ENCODE results near the gene FGFR3.
A peak's percentile ranks its signal among the peaks of the same experiment; 100 is the strongest.
"Not testable (repeated sequence)": the region's sequence is repeated elsewhere in the genome, so short reads cannot be mapped to it uniquely, and the experiment has no call there.

The FGFR3 gene

GRCh38 chr4:1843852-1844251 lies 50.8 kb downstream of the FGFR3 start:
- Histone ChIP-seq H3K4me3 (ENCODE audit: low read length) (no peak overlapping the region), H3K36me3 (ENCODE audit: insufficient read depth, low read length) (peaks cover 38% of the 10 kb centered on the region), H3K9ac (ENCODE audit: low read depth, low read length) (no peak overlapping the region), H3K4me1 (ENCODE audit: control insufficient read depth, insufficient read depth, low read length) (peaks cover 20% of the 10 kb centered on the region), H3K4me2 (ENCODE audit: low read length) (no peak overlapping the region), H3K27me3 (ENCODE audit: control insufficient read depth, insufficient read depth, low read length) (no peaks in the 10 kb centered on the region), H3K9me3 (replicated peaks; ENCODE audit: low read length) (no peaks in the 10 kb centered on the region)

GRCh38 chr4:1844618-1845017 lies 51.5 kb downstream of the FGFR3 start:
- H3K4me3 ChIP-seq (ENCODE audit: low read length); H3K4me2 ChIP-seq (ENCODE audit: low read length); H3K9ac ChIP-seq (ENCODE audit: low read depth, low read length); H3K9me3 ChIP-seq (replicated peaks; ENCODE audit: low read length); H3K27me3 ChIP-seq (ENCODE audit: control insufficient read depth, insufficient read depth, low read length): not testable (repeated sequence)
- H3K36me3 ChIP-seq (ENCODE audit: insufficient read depth, low read length), result peaks cover 31% of the 10 kb centered on the region
- H3K4me1 ChIP-seq (ENCODE audit: control insufficient read depth, insufficient read depth, low read length), result peaks cover 20% of the 10 kb centered on the region

GRCh38 chr4:1846580-1846979 lies 53.5 kb downstream of the FGFR3 start:
- H3K36me3 ChIP-seq (ENCODE audit: insufficient read depth, low read length), result peaks cover 19% of the 10 kb centered on the region

GRCh38 chr4:1850276-1850675 lies 57.2 kb downstream of the FGFR3 start:
- Histone ChIP-seq H3K9me3 (replicated peaks; ENCODE audit: low read length) (no peaks in the 10 kb centered on the region), H3K27me3 (ENCODE audit: control insufficient read depth, insufficient read depth, low read length) (no peaks in the 10 kb centered on the region), H3K4me1 (ENCODE audit: control insufficient read depth, insufficient read depth, low read length) (peaks cover 15% of the 10 kb centered on the region), H3K4me3 (ENCODE audit: low read length) (no peak overlapping the region), H3K36me3 (ENCODE audit: insufficient read depth, low read length) (peaks cover 16% of the 10 kb centered on the region), H3K4me2 (ENCODE audit: low read length) (no peak overlapping the region), H3K9ac (ENCODE audit: low read depth, low read length) (no peak overlapping the region)

More at GRCh38 chr4:1846580-1846979, 53.5 kb downstream of the FGFR3 start:
- no peak overlapping the region for H3K9ac ChIP-seq (ENCODE audit: low read depth, low read length)
- H3K4me2 ChIP-seq (ENCODE audit: low read length), result no peak overlapping the region
- H3K4me3 ChIP-seq (ENCODE audit: low read length), result no peak overlapping the region
- peaks cover 20% of the 10 kb centered on the region for H3K4me1 ChIP-seq (ENCODE audit: control insufficient read depth, insufficient read depth, low read length)
- H3K9me3 ChIP-seq (replicated peaks; ENCODE audit: low read length), result no peaks in the 10 kb centered on the region
- H3K27me3 ChIP-seq (ENCODE audit: control insufficient read depth, insufficient read depth, low read length), result no peaks in the 10 kb centered on the region

GRCh38 chr4:1851160-1851559 lies 58.1 kb downstream of the FGFR3 start:
- no peak overlapping the region for H3K4me2 ChIP-seq (ENCODE audit: low read length)
- no peak overlapping the region for H3K9ac ChIP-seq (ENCODE audit: low read depth, low read length)
- H3K27me3 ChIP-seq (ENCODE audit: control insufficient read depth, insufficient read depth, low read length), result no peaks in the 10 kb centered on the region
- H3K36me3 ChIP-seq (ENCODE audit: insufficient read depth, low read length), result peaks cover 12% of the 10 kb centered on the region
- H3K9me3 ChIP-seq (replicated peaks; ENCODE audit: low read length), result no peaks in the 10 kb centered on the region
- peaks cover 15% of the 10 kb centered on the region for H3K4me1 ChIP-seq (ENCODE audit: control insufficient read depth, insufficient read depth, low read length)
- H3K4me3 ChIP-seq (ENCODE audit: low read length), result no peak overlapping the region

- Histone ChIP-seq H3K4me3 (ENCODE audit: low read length) (no peak overlapping the region), H3K27me3 (ENCODE audit: control insufficient read depth, insufficient read depth, low read length) (no peaks in the 10 kb centered on the region), H3K9ac (ENCODE audit: low read depth, low read length) (no peak overlapping the region), H3K4me1 (ENCODE audit: control insufficient read depth, insufficient read depth, low read length) (peaks cover 15% of the 10 kb centered on the region), H3K9me3 (replicated peaks; ENCODE audit: low read length) (no peaks in the 10 kb centered on the region), H3K4me2 (ENCODE audit: low read length) (no peak overlapping the region), H3K36me3 (ENCODE audit: insufficient read depth, low read length) (peaks cover 10% of the 10 kb centered on the region)
Measured at GRCh38 chr4:1851575-1852410, 58.7 kb downstream of the FGFR3 start.

GRCh38 chr4:1852904-1853623 lies 60.0 kb downstream of the FGFR3 start:
- Histone ChIP-seq H3K4me2 (ENCODE audit: low read length) (no peak overlapping the region), H3K36me3 (ENCODE audit: insufficient read depth, low read length) (peaks cover 7% of the 10 kb centered on the region), H3K9ac (ENCODE audit: low read depth, low read length) (no peak overlapping the region), H3K4me3 (ENCODE audit: low read length) (no peak overlapping the region), H3K27me3 (ENCODE audit: control insufficient read depth, insufficient read depth, low read length) (no peaks in the 10 kb centered on the region), H3K9me3 (replicated peaks; ENCODE audit: low read length) (no peaks in the 10 kb centered on the region), H3K4me1 (ENCODE audit: control insufficient read depth, insufficient read depth, low read length) (peaks cover 25% of the 10 kb centered on the region)

GRCh38 chr4:1854752-1855151 lies 61.7 kb downstream of the FGFR3 start:
- Histone ChIP-seq H3K36me3 (ENCODE audit: insufficient read depth, low read length) (peaks cover 7% of the 10 kb centered on the region), H3K27me3 (ENCODE audit: control insufficient read depth, insufficient read depth, low read length) (no peaks in the 10 kb centered on the region), H3K4me3 (ENCODE audit: low read length) (peak overlapping the region; percentile 87), H3K9ac (ENCODE audit: low read depth, low read length) (peak overlapping the region; percentile 95), H3K9me3 (replicated peaks; ENCODE audit: low read length) (no peaks in the 10 kb centered on the region), H3K4me1 (ENCODE audit: control insufficient read depth, insufficient read depth, low read length) (peaks cover 25% of the 10 kb centered on the region), H3K4me2 (ENCODE audit: low read length) (peak overlapping the region; percentile 100)

- peaks cover 25% of the 10 kb centered on the region for H3K4me1 ChIP-seq (ENCODE audit: control insufficient read depth, insufficient read depth, low read length)
- peak overlapping the region; percentile 95 for H3K9ac ChIP-seq (ENCODE audit: low read depth, low read length)
- no peaks in the 10 kb centered on the region for H3K9me3 ChIP-seq (replicated peaks; ENCODE audit: low read length)
- peak overlapping the region; percentile 87 for H3K4me3 ChIP-seq (ENCODE audit: low read length)
- H3K36me3 ChIP-seq (ENCODE audit: insufficient read depth, low read length), result peaks cover 7% of the 10 kb centered on the region
- H3K4me2 ChIP-seq (ENCODE audit: low read length), result peak overlapping the region; percentile 100
- no peaks in the 10 kb centered on the region for H3K27me3 ChIP-seq (ENCODE audit: control insufficient read depth, insufficient read depth, low read length)
Measured at GRCh38 chr4:1855333-1856070, 62.4 kb downstream of the FGFR3 start.

- no peaks in the 10 kb centered on the region for H3K9me3 ChIP-seq (replicated peaks; ENCODE audit: low read length)
- peak within 1 kb of the TSS; percentile 87 for H3K4me3 ChIP-seq (ENCODE audit: low read length)
- peaks cover 25% of the 10 kb centered on the region for H3K4me1 ChIP-seq (ENCODE audit: control insufficient read depth, insufficient read depth, low read length)
- peaks cover 7% of the 10 kb centered on the region for H3K36me3 ChIP-seq (ENCODE audit: insufficient read depth, low read length)
- peak within 1 kb of the TSS; percentile 100 for H3K4me2 ChIP-seq (ENCODE audit: low read length)
- H3K27me3 ChIP-seq (ENCODE audit: control insufficient read depth, insufficient read depth, low read length), result no peaks in the 10 kb centered on the region
- peak within 1 kb of the TSS; percentile 95 for H3K9ac ChIP-seq (ENCODE audit: low read depth, low read length)
Measured at GRCh38 chr4:1856071-1856942, 63.2 kb downstream of the FGFR3 start, which contains the start of gene LETM1. LETM1 (minus strand) TSS chr4:1856156; CDS start chr4:1855950, 206 bp downstream.

Data from skeletal muscle satellite cell (primary cell).